NCI-H345 treated with DMSO at 0.1 percent for 48 hours (cell line): ENCODE measurements around the gene CD58.

Source experiments
- DNase-seq: peaks from one replicate; lab custom pipeline; 2025; ENCODE audit not compliant: unreplicated experiment; lab: John Stamatoyannopoulos, UW

CD58 gene

DNA sequence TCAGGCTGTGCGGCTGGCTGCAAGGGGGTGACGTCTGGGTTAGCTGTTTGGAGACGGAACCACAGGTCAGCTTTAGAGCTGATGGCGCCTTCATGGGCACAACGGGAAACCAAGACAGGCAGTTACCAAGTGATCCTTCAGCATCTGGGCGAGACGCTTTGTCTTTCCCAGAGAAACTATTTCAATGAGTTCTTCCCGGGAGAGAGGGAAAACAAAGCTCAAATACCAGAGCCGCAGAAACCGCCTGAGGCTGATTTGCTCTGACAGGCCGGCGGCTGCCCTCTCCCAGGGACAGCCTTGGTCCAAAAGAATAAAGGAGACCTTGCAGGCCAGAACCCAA is 76.5 kb downstream of the CD58 start:
- no peak for DNase-seq

DNA sequence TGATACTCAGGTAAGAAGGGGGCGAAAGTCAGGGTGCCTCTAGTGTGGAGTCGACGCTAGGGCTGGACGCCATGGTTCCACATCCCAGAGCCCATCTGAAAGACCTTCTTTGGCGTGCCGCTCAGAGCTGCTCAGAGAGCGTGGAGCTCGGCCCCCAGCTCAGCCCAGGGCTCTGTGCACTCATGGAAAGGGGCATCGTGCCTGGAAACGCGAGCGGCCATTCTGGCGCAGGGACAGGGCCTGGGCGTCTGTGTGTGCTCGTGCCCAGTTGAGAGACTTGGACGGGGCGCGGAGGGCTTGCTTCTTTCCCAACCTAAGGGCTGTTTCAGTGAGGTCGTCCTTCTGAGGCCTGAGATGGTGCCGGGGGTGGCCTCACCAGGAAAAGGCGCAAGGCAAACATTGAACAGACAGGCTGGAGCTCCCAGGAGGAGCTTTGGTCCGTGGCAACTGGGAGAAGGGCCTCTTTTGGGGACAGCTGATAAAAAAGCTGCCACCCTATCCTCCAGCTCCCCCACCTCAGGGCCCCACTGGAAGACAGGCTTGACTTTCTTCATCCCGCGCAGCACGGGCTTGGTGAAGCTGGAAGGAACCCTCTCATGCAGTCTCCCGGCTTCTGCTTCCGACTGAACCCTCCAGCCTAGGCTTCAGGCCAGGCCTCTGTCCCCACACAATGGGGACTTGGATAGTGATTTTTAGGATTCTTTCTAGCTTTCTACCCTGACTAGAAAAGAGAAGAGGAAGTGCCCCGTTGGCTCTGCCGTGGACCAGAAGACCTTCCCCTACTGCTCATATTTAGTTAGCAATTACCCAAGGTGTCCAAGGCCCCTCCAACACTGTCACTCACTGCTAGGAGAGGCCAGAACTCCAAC is 77.1 kb downstream of the CD58 start:
- no peak for DNase-seq

DNA sequence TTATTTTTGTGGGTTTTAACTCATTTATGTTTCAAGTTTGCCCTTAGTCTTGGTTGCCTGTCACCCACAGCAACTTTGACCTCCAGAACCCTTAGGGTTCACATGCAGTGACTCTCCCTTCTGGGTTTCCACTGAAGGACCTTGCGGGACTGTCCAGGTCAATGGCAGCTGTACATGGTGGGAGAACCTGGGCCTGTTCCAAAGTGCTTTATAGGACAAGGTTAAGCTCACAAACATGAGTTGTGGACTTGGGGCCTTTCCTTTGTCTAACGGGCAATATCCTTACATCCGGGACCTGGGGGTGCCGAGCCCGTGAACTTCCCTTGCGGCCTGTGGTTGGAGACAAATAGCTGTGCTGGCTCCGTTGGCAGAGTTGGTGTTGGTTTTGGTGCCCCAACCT is 77.8 kb downstream of the CD58 start:
- no peak for DNase-seq

DNA sequence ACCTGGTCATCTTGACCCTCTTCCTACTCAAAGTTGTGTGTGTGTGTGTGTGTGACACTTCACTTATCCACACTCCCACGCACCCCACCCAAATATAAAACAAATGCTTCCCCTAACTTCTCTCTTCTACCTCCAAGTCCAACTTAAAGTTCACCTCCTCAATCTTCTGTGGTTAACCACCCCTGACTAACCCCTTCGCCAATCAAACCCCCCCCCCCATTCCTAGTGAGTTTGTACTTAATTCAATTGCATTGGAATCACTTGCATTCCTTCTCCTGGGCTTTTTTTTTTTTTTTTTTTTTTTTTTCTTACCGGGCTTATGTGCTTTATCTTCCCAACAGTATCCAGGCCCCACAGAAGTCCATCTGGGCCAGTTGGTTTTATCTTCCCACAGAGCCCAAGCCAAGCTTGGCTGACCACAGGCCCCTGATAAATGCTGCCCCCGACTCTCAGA is 78.4 kb downstream of the CD58 start:
- DNase-seq, result no peak

DNA sequence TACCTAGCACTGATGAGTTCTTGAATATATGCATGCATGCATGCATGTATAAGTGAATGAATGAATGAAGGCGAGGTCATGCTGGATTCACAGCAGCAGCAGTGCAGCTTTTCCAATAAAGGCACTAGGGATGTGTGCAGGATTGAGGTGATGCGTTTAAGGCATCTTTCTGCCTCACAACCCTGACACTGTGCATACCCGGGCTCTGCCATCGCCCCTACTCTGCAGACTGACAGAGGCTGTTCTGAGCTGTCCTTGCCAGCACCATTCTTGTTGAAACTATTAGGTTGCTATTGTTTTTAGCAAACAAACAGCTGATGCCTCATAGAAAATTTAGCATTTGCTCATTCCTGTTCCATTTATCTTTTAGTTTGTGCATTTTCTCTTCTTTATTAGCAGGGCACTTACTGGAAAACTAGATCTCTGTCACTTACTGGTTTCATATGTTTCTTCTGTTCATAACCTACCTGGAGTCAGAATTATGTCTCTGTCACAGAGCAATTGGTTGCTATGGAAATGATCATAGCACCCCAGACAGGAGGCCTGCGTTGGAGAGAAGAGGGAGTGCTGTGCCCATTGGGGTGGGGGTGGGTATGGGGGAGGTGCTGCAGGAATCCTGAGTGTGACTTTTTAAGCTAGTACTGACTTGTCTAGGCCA is 79.0 kb downstream of the CD58 start:
- no peak for DNase-seq

DNA sequence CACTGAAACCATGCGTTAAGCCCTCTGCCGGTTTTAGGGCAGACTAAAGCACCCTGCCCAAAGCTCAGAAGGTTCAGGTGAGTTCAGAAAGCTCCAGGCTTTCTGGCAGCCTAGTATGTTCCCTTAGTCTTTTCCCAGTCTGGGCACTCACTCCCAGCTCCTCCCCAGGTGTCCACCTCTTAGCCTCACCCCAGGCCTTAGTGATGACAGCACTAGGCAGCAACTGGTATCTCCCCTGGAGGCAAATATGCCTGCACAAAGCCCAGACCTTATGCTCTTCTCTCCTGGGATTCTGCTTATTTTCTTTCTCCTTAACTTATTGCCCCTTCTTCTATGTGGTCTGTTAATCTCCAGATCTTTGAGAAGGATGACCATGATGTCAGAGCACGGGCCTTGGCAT is 80.2 kb downstream of the CD58 start:
- DNase-seq, result no peak

DNA sequence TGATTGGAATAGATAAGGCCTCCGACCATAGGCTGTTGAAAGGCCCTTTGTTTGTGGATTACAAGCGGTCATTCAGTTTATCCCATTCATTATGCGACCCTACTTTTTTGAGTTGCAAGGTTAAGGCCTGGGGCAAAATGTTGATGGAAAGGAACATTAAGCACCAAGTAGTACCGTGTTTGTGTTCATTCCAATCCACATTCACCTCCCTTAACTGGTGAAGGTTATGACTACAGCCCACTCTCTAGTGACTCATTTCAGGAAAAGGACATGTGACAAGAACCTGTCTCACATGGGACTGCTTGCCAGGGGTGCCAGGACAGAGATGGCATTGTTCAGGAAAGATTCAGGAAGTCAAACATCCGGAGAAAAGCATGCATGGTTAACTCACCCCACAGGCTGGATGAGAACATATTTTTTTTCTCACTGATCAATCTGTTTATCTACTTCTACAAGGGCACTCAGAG is 81.6 kb downstream of the CD58 start:
- DNase-seq, result no peak

DNA sequence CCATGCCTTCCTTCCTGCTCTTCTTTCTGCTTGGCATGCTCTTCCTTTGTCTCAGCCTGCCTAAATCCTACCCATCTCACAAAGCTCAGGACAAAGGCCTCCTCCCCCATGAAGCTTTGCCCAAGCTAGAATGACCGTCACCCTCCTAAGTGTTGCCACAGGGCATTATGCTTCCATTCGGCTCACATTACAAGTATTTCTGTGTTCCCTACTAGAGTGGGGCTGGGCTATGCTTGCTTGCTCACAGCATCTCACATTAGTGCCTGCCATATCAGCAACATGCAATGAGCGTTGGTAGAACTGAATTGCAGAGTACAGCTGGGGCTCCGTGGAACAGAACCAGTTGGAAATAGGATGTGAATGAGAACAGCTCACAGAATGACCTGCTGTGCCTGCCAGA is 82.8 kb downstream of the CD58 start:
- no peak for DNase-seq

DNA sequence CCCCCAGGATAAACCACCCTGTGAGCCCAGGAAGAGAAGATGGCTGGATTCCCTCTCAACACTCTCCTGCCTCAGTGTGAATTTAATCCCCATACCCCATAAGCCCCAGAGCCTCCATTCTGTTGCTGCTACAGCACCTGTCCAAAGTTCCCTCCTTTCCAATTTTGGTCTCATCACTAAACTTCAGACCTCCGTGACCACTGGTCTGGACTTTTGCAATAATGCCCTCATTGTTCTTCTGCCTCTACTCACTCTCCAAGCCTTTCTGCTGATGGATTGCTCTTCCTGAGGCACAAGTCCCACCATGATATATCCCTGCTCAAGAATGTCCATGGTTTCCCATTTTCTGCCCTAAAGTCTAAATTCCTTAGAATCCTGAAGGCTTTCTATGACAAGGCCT is 83.2 kb downstream of the CD58 start:
- no peak for DNase-seq

DNA sequence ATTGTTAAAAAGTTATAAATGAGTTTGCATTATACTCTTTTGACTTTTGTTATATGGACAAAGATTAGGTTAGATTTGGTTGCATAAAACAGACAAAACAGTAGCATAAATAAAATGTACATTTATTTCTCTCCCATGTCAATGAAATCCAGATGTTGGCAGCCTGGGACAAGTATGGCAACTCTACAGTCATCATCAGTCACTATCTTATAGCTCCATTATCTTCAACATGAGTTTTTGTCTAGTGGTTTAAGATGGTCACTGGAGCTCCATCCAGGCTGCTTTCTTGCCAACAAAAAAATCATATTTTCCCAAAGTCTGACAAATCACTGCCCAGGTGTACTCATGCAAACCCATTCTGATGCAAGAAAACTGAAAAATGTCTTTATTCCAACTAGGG is 83.8 kb downstream of the CD58 start:
- DNase-seq, result no peak

DNA sequence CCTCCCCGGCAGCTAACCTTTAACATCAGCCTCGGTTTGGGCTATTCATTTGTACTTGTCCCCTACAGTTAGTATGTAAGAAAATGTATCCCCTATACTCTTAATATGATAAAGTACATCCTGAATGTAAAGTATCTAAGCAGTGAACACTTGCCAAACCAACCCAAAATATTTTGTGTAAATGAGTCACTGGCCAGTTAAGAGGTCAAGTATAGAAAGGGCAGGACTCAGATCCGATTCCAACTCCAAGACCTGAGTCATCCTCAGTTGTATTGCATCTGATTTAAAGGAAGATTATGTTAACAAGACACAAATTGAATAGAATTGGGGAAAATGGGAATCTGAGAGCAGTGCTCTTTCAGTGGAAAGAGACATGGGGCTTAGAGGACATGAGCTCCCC is 84.4 kb downstream of the CD58 start:
- no peak for DNase-seq

DNA sequence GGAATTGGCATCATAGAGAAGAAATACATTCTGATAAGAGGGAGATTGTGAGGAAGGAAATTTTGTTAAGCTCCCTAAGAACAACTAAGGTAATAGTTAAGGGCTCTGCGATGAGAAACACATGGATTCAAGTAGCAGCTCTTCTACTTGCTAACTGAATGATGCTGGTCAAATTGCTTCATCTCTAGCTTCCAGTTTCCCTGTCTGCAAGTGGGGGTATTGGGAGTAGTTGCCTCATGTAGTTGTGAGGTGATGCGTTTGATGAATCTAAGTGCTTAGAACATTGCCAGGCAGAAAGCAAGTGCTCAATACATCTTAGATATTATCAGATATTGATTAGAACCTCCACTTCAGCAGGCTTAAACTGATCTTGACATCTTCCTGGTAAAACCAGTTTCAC is 84.8 kb downstream of the CD58 start:
- DNase-seq, result no peak

DNA sequence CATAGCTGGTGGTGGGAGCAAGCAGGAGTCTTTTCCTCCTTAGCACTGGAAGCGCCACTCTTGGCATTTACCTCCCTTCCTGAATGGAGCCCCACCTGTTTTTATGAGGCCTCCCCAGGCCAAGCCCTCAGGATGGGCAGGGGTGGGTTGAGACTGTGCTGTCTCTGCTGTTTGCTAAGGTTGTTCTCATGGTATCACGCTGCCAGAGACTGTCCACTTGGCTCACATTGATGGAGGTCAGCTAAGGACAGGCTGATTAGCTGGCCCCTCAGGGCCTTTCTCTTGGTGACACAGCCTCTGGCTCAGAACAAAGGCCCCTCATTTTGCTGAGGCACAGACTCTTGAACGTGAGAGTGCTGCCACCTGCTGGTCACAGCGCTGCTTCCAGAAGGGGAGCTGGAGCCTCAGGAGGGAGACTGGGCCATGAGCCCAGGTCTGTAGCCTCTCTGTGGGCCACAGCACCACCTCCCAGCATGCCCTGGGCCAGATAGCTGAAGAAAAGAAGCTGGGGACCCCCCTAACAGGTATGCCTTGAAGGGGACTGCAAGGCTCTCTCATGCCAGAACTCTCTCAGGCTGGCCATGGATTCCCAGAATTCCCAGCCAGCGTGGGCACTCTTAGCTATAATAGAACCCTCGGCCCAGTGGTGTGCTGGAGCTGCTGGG is 85.6 kb downstream of the CD58 start:
- DNase-seq, result peak; percentile 68

DNA sequence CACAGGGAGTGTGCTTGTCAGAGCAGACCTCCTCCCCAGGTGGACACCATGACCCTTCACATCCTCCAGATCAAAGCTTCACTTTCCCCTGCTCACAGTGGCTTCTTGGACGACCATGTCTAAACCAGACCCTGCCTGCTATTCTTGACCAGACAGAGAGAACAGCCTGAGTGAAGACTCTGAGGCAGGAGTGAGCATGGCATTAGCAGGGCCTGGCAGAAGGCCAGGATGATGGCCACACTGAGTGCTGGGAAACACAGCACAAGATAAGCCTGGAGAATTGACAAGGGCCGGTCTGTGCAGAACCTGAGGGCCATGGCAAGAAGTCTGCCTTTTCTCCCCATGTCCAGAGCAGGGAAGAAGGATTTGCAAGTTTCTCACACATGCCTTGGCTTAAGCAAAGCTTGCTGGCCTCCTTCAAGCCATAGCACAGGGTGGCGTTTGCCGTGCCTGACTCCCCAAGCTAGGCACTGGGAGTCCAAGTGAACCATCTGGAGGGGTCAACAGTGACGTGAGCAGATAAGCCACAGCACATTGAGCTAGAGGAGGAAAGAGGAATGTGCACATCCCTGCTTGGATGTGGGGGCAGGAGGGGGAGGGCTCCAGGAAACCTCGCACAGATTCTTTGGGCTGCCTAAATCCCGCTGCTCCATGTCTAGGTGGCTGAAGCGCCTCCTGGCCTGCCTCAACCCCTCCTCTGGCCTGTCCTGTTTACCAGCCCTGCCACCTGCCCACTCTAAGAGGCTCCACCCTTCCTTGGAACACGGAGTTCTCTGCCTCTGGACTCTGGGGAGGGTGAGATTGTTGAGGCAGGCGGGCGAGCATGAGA is 87.1 kb downstream of the CD58 start:
- DNase-seq, result no peak

DNA sequence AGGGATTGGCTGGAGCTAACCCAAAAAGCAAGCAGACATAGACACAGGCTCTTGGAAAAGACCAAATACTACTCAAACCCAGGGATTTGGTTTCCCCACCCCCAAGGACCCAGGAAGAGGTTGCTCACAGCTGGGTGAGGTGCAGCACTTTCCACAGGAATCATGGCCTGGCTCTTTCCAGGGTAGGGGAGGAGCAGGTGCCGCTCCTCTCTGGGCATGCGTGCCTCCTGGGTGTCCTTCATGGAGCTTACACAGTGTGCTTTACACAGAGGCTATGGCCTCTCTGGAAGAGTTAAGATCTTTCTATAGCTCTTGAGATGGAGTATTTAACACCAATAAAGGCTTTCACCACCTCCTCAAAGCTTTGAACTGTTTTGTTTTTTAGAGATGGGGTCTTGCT is 88.3 kb downstream of the CD58 start:
- no peak for DNase-seq

DNA sequence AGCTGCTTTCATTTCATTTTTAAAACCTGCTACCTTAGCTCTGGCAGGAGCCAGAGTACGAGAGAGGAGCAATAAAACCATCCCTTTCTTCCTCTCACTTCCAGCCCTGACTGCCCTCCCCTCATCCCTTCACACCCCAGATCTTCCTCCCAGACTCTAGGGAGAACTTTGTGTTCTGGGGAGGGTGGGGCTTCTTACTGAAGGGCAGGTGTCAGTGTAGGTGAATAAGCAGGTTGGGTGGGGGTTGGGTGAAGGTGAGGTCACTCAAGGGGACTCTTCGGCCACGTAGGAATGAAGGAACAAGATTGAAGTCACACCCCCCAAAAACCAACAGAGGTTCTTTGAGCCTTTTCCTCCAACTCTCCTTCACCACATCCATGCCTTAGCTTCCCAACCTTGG is 88.9 kb downstream of the CD58 start:
- DNase-seq, result no peak

DNA sequence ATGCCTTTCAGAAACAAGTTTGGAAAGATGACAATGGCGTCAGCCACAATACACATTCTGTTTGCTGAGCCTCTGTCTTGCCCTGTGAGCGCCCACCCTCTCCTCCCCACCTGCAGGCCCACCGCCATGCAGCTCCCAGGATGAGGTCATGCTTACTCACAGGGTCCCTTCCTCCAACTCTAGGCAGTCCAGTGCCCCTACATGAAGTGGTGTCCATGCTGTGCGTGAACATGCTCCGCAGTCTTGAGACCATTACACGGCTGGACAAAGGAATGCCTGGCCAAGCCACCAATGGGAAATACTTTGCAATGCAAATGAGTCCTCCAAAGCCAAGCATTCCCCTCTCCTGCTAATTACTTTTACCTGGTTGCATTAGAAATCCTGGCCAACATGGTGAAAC is 92.2 kb downstream of the CD58 start:
- DNase-seq, result no peak

DNA sequence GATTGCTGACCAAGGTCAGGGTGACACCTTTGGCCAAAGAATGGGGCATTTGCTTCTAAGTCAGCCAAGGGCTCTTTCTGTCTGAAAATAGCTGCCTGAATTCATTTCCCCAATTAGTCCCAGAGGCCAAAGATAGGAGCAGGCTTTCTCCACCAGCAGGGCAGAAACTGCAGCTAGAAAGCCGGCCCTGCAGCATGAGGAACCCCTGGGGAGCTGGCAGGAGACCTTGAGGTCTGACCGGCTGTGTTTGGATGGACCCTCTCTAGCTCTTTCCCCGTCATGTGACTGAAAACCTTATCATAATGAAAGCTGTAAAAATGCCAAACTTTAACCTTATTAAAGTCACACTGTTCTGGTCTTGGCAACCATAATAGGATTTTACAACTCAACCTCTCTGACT is 93.4 kb downstream of the CD58 start:
- DNase-seq, result no peak

DNA sequence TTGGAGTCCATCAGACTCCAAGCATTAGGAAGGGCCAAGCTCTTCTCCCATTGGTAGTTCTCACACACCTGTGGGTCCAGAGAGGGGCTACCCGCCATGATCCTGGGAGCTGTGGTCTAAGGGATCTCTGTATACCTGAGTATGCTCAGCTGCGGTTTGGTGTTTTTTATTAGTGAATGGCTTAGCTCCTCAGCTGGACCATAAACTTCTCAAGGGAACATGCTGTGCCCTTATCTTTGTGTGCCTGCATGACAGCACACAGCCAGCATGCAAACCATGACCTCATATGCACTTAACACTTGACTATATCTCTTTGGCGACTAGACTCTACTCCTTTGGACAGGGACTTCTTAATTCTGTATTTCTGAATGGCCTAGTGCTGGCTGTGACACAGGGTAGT is 94.5 kb downstream of the CD58 start:
- DNase-seq, result no peak

DNA sequence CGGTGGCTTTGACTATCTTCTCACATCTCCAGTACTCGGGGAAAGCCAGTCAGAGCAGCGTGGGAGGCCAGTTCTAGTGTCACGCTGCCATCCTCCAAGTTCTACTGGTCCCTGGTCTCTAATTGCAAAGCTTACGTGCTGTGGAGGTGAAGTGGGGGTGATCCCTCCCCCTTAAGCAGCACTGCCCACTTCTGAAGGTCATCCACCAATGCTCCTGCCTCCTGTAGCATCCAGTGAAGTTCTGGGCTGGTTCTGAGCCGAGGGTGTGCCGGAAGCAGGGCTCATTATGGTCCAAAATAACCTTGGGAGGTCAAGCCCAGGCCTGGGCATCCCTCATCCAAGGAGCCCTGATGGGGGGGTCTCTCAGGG is 95.0 kb downstream of the CD58 start:
- DNase-seq, result no peak
